Panc1 (cell line): ENCODE data around the gene STK4.

Source experiments
- POLR2AphosphoS5 ChIP-seq: IDR thresholded peaks from 2 replicates; pipeline ENCODE4 v1.6.1; 2012; ENCODE audit warnings: mild to moderate bottlenecking, low read depth, low read length, moderate library complexity
- SIN3A ChIP-seq: IDR thresholded peaks from 2 replicates; pipeline ENCODE4 v1.6.1; 2012; ENCODE audit warnings: low read depth, mild to moderate bottlenecking, low read length, moderate library complexity, borderline replicate concordance; ENCODE audit not compliant: insufficient read depth
- TF ChIP-seq, protein P1 (sequence below): fragments of 450-650 bp; IDR thresholded peaks from 2 replicates; pipeline ENCODE4 v1.5.1; 2017; ENCODE audit warnings: mild to moderate bottlenecking
- TF ChIP-seq, protein P2 (sequence below), 2 experiments: IDR thresholded peaks; 2 replicates each; pipeline ENCODE4 v1.6.1; 2011 to 2012; ENCODE audit warnings: low read depth in 2 of 2, control low read depth in 1 of 2, low read length in 1 of 2, mild to moderate bottlenecking in 1 of 2, moderate library complexity in 1 of 2; ENCODE audit not compliant: insufficient read depth in 1 of 2

DNA sequence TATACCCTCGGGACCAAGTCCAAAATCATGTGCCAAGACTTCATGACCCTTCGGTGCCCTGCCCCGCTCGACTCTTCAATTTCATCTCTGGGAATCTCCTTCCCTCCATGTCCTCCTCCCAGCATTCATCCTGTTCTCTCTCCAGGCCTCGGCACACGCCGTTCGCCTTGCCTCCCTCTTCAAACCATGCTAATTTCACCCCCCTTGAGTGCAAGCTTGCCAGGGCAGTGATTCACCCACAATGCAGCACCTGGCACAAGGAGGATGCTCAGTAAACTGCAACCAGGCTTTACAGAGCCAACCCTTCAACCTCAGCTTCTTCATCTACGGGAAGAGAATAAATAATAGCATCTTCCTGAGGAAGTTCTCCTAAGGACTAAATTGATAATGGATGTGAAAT, 130.5 kb downstream of the STK4 start:
- TF ChIP-seq SIN3A (no peak), POLR2AphosphoS5 (no peak)
- TF ChIP-seq, protein P1, sequence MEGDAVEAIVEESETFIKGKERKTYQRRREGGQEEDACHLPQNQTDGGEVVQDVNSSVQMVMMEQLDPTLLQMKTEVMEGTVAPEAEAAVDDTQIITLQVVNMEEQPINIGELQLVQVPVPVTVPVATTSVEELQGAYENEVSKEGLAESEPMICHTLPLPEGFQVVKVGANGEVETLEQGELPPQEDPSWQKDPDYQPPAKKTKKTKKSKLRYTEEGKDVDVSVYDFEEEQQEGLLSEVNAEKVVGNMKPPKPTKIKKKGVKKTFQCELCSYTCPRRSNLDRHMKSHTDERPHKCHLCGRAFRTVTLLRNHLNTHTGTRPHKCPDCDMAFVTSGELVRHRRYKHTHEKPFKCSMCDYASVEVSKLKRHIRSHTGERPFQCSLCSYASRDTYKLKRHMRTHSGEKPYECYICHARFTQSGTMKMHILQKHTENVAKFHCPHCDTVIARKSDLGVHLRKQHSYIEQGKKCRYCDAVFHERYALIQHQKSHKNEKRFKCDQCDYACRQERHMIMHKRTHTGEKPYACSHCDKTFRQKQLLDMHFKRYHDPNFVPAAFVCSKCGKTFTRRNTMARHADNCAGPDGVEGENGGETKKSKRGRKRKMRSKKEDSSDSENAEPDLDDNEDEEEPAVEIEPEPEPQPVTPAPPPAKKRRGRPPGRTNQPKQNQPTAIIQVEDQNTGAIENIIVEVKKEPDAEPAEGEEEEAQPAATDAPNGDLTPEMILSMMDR, result no peak
- TF ChIP-seq, protein P2, sequence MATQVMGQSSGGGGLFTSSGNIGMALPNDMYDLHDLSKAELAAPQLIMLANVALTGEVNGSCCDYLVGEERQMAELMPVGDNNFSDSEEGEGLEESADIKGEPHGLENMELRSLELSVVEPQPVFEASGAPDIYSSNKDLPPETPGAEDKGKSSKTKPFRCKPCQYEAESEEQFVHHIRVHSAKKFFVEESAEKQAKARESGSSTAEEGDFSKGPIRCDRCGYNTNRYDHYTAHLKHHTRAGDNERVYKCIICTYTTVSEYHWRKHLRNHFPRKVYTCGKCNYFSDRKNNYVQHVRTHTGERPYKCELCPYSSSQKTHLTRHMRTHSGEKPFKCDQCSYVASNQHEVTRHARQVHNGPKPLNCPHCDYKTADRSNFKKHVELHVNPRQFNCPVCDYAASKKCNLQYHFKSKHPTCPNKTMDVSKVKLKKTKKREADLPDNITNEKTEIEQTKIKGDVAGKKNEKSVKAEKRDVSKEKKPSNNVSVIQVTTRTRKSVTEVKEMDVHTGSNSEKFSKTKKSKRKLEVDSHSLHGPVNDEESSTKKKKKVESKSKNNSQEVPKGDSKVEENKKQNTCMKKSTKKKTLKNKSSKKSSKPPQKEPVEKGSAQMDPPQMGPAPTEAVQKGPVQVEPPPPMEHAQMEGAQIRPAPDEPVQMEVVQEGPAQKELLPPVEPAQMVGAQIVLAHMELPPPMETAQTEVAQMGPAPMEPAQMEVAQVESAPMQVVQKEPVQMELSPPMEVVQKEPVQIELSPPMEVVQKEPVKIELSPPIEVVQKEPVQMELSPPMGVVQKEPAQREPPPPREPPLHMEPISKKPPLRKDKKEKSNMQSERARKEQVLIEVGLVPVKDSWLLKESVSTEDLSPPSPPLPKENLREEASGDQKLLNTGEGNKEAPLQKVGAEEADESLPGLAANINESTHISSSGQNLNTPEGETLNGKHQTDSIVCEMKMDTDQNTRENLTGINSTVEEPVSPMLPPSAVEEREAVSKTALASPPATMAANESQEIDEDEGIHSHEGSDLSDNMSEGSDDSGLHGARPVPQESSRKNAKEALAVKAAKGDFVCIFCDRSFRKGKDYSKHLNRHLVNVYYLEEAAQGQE (IDR thresholded peaks at IDR 0.05; ENCODE audit: insufficient read depth in 1 of 2, low read depth in 2 of 2, low read length in 1 of 2), result no peak
